Glomerular visceral epithelial cell (primary cell): ENCODE results near the gene PROSER1.
"Not testable (repeated sequence)": the region's sequence is repeated elsewhere in the genome, so short reads cannot be mapped to it uniquely, and the experiment has no call there.

ENCODE experiments used
- DNase-seq: peaks from one replicate; pipeline ENCODE4 v3.0.0-alpha.2; 2016; ENCODE audit errors: extremely low spot score

PROSER1 gene

DNA sequence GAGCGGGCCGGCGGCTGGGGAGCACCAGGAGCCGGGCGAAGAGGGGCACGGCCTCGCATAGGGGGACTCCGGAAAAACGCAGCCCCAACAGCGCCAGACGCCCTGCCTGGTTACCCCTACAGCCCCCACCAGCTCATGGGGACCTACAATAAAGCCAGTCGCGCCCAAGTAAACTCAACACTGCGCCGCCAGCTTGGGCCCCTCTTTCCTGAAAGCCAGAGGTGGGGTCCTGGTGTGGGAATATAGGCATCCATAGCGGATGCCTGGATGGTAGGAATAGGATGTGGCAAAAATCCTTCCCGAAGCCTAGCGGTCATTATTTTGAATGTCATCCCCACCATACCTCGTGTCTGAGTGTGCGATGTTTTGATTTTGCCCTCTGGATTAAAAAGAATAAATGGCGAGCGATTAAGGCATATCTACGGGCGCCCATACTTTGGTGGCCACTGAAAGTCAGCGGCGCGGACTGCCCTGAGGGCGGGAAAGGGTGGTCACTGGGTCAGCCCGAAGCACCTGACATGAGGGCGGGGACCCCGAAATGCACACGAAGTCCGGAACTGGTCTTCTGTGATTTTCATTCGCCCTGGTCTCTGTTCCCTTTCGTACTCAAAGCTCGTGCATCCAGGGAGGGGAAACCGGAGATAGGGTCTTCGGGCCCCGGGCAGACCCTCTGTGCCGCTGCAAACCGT, at the start of gene PROSER1, which contains the start of gene NHLRC3:
Gene PROSER1, minus strand, starts transcription at position 210 of the 689 bp plus-strand sequence. CDS start 847 bp downstream, outside the sequence.
Gene NHLRC3, plus strand, starts transcription at position 577 of the 689 bp plus-strand sequence. CDS start 184 bp downstream, outside the sequence.
- DNase-seq = peak; percentile 90

GRCh38 chr13:39086251-39086945, 48.5 kb upstream of the PROSER1 start:
- not testable (repeated sequence) for DNase-seq

DNA sequence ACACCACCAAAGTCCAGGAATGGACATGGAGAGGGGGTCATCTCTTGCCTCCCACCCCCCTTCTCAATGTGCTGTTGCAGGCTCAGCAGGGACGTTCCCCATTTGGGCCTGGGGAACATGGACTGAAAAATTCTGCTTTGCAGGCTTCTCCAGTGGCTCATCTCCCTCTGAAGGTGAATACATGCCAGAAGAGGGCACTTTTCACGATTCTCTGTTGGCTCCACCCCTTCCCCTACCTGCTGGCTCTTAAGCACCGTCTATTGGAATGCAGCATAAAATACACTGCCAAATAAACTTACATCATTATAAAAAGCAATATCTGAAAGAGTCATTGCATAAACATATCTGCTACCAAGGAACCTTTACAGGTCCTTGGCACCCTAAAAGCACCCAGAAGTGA, 36.1 kb upstream of the PROSER1 start:
- DNase-seq = no peak

- DNase-seq = no peak
These were observed 35.0 kb upstream of the PROSER1 start for GRCh38 chr13:39072842-39073241.

DNA sequence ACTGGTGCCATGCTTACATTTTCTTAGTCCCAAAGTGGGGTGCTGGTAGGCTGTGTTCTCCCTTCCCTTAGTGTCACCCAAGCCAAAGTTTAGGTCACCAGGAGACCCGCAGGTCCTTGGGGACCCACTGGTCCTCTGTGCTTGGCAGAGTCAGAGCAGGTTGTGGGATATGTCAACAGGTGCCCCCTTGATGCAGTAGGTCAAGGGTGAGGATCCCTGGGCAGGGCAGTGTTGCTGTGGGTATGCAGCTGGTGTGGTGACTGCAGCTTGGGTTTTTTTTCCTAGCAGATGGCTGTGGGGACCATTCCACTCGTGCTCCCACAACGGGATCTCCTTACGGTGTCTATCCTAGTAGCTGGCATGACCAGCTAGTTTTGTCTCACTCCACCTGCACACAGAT, 24.1 kb upstream of the PROSER1 start:
- DNase-seq = no peak

- DNase-seq = no peak
These were observed 20.2 kb upstream of the PROSER1 start for GRCh38 chr13:39058040-39058439.

DNA sequence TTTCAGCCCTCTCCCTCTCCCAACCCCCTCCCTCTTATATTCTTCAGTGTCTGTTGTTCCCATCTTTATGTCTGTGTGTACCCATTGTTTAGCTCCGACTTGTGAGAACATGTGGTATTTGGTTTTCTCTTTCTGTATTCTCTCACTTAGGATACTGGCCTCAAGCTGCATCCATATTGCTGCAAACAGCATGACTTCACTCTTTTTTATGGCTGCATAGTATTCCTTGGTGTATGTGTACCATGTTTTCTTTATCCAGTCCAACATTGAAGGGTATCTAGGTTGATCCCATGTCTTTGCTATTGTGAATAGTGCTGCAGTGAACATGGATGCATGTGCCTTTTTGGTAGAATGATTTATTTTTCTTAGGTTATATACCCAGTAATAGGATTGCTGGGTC, 18.1 kb upstream of the PROSER1 start:
- DNase-seq = no peak

DNA sequence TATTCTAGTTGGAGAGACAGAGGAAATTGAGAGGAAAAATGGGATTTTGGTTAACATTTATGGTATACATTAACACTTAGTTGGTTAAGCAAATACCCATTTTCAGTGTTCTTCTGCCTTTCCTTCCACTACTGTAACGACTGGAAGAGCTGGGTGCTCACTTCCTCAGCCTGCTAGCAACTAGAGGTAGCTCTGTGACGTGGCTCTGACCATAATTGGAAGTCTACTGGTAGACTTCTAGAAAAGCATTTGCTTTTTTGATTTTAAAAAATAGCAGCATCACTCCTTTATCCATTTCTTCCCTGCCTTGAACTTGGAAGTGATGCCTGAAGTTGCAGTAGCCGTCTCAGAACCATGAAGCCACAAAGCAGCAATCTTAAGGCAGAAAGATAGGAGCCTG, 16.2 kb upstream of the PROSER1 start:
- DNase-seq = no peak

- DNase-seq = no peak
These were observed 15.1 kb upstream of the PROSER1 start for GRCh38 chr13:39052944-39053343.

- peak; percentile 25 for DNase-seq
These were observed 13.3 kb upstream of the PROSER1 start for GRCh38 chr13:39051157-39051556.

DNA sequence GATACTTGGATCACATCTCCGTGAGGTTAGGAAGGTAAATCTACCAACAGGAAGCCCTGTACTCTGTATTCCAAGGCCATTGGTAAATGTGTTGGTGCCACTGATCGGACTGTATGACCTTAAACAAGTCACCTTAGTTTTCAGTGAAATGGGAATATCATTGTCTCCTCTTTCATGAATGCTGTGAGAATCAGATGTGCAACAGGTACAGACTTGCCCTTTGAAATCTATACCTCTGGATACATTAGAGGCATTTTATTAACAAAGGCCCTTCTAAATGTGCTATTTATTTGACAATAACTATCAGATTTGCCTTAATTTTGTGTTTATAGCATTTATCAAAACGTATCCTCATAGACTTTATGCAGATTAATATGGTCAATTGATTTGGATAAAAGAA, 11.4 kb upstream of the PROSER1 start:
- no peak for DNase-seq

DNA sequence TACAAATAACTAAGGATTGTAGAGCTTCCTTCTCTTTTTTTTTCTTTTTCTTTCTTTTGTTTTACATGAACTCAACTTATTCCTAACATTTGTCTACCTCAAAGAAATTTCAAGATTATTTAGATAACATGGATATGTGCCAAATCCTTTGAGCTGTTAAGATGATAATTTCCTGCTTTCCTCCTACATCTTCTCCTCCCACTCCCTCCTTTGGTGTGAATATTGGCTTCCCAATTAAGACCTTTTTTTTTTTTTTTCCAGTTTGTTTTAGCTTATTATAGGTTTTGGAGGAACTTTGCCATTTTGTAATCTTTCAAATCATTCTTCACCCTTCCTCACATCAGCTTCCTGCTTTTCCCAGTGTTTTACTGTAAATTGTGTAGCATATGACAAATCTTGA, 10.9 kb upstream of the PROSER1 start:
- no peak for DNase-seq

- no peak for DNase-seq
These were observed 9.7 kb upstream of the PROSER1 start for GRCh38 chr13:39047560-39047959.

- no peak for DNase-seq
These were observed 6.6 kb upstream of the PROSER1 start for GRCh38 chr13:39044536-39044935.

GRCh38 chr13:39040206-39040605, 2.3 kb upstream of the PROSER1 start:
- DNase-seq = no peak

DNA sequence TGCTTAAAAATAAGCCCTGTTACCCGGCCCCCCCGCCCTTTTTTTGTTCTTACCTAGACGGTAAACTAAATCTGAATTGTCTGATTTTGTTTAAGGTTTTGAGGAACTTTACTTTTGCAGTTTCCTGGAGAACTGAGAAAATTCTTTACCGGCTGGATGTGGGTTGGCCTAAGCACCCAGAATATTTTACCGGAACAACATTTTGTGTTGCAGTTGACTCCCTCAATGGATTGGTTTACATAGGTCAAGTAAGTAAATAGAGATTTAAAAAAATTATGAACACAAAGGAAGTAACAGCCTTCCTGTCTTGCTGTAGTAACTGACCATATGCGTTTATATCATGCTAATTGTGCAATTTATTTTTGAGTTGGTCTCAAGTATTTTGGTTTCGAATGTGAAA, 1.2 kb upstream of the PROSER1 start:
- DNase-seq = no peak

DNA sequence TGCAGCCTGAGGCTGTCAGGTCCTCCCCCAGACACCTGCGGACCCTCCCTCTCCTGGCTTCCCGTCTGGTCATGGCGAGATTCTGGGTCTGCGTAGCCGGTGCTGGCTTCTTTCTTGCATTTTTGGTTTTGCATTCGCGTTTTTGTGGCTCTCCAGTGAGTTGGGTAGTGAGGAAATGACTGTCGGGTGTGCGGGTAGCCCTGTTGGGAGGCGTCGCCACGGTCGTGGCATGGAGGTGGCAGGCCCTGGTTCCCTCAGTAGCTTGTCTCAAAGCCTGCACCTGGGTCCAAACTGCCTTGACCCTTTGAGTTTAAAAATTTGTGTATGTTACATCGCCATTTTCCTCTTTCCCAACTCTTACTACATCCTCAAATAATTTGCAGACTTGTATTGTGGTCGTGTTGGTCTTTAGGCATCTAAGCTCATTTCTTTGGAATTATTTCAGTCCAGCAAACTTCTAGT, 711 bp upstream of the PROSER1 start:
- DNase-seq = peak; percentile 13

GRCh38 chr13:39037410-39037879, 444 bp downstream of the PROSER1 start:
- DNase-seq = no peak

DNA sequence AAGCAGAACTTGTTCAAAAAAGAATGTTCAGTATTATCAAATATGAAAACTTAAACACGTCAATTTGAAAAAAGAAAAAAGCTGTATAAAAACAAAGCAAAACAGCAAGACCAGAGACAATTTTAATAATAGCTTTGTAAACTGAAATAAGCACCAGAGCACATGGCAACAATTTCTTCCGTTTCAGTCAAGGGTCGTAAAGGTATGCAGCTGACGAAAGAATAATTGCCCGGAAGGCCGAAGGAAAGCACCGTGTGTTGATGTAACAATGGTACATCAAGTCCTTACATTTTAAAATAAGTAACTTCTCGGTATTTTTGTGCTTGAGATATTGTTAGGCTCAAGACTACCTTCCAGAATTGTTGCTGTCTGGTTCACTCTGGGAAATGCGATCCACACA, 1.7 kb downstream of the PROSER1 start:
- peak; percentile 15 for DNase-seq

DNA sequence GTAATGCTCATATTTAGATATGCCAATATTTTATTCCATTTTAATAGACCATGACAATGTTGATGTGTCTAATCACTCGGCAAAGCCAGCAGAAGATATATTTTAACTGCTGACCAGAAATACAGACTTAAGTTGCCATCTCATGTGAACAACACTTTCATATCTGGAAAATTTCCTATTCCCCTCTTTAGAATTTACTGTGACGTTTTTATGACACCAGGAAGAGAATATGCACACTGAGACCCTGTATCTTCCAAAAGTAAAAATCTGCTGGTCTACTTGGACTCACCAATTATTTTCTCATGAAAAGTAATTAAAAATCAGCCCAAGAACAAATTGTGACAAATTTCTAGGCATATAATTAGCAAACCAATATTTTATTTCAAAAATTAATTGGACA, 2.1 kb downstream of the PROSER1 start:
- no peak for DNase-seq

DNA sequence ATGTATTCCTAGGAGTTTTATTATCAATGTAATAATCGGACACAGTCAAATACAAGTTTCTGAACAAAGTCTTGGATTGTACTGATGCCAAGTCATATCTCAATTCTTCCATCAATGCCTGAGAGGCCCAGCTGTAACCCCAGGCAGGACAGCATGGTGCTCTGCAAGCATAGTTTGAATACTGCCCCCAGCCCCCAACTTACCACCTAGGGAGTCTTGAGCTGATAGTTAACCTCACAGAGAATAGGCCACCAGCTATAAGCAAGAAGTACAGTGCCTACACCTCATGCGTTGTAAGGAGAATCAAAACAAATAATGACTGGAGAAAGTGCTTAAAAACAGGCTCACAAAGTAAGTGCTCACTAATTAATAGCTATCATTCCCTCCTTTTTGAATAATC, 2.7 kb downstream of the PROSER1 start:
- no peak for DNase-seq

GRCh38 chr13:39034085-39034484, 3.8 kb downstream of the PROSER1 start:
- DNase-seq = no peak

- DNase-seq = no peak
These were observed 5.7 kb downstream of the PROSER1 start for GRCh38 chr13:39032150-39032549.
